IMR-90 (cell line): Measurements from ENCODE around the gene BTK. TPM values are rescaled to one million over a fixed set of nuclear protein-coding genes. Genes with fewer than 3 reads are reported as not detected.

Source experiments
- ATAC-seq: fragments of 200-7000 bp; cut with Tn5 transposase; 2 replicates; pipeline ENCODE4 v1.9.1; 2020; ENCODE audit warnings: low read depth, mild to moderate bottlenecking, moderate library complexity
- BruUV-seq: library from RNA; stranded (reverse); fragments of 400-500 nt; replicated peaks from 2 replicates; lab custom pipeline; 2021; lab: Mats Ljungman, UMichigan
- CTCF ChIA-PET: fragments of 300-600 bp; formaldehyde crosslinking; extraction: SDS; loops from one replicate; lab custom pipeline; 2021; ENCODE audit warnings: antibody characterized with exemption; lab: Yijun Ruan, JAX
- POLR2A ChIA-PET: fragments of 300-600 bp; sonication (Branson Sonifier 250); formaldehyde crosslinking; loops from one replicate; lab custom pipeline; 2022; ENCODE audit warnings: antibody characterized with exemption; ENCODE audit not compliant: unreplicated experiment; lab: Charles Lee
- DNase-seq: peaks from one replicate; pipeline ENCODE4 v3.0.0; 2013
- H2AFZ ChIP-seq: replicated peaks from 2 replicates; pipeline ENCODE3; 2013; ENCODE audit warnings: low read length, mild to moderate bottlenecking; ENCODE audit not compliant: poor library complexity
- H2AK5ac ChIP-seq: 2 replicates; pipeline ENCODE4 v1.6.1; 2013; ENCODE audit warnings: low read depth, low read length, inconsistent platforms
- H2AK9ac ChIP-seq: replicated peaks from 2 replicates; pipeline ENCODE3; 2013; ENCODE audit warnings: mild to moderate bottlenecking, low read depth, low read length, moderate library complexity; ENCODE audit not compliant: poor library complexity
- H2BK120ac ChIP-seq: 2 replicates; pipeline ENCODE4 v1.6.1; 2013; ENCODE audit warnings: low read depth, low read length, inconsistent platforms
- H2BK15ac ChIP-seq: 3 replicates; pipeline ENCODE4 v1.6.1; 2013; ENCODE audit warnings: low read depth, low read length, inconsistent platforms
- H2BK20ac ChIP-seq: 2 replicates; pipeline ENCODE4 v1.6.1; 2013; ENCODE audit warnings: low read depth, mild to moderate bottlenecking, inconsistent platforms, low read length, moderate library complexity
- H2BK5ac ChIP-seq: 2 replicates; pipeline ENCODE4 v1.6.1; 2013; ENCODE audit warnings: mild to moderate bottlenecking, low read depth, low read length, inconsistent platforms; ENCODE audit not compliant: poor library complexity, severe bottlenecking
- H3K14ac ChIP-seq: replicated peaks from 2 replicates; pipeline ENCODE4 v1.6.1; 2013; ENCODE audit warnings: low read depth, low read length, inconsistent platforms
- H3K18ac ChIP-seq: 2 replicates; pipeline ENCODE4 v1.6.1; 2013; ENCODE audit warnings: low read depth, low read length, control low read depth
- H3K23ac ChIP-seq: 2 replicates; pipeline ENCODE4 v1.6.1; 2013; ENCODE audit warnings: low read depth, low read length, inconsistent platforms
- H3K27ac ChIP-seq: 2 replicates; pipeline ENCODE4 v1.5.1; 2013; ENCODE audit warnings: mild to moderate bottlenecking, control low read depth, low read length; ENCODE audit not compliant: insufficient read depth
- H3K27me3 ChIP-seq: 2 replicates; pipeline ENCODE4 v1.6.1; 2013; ENCODE audit warnings: low read length; ENCODE audit not compliant: control insufficient read depth, insufficient read depth
- H3K36me3 ChIP-seq: 2 replicates; pipeline ENCODE4 v1.6.1; 2013; ENCODE audit warnings: low read length, mixed read lengths; ENCODE audit not compliant: control insufficient read depth, insufficient read depth
- H3K4ac ChIP-seq: 2 replicates; pipeline ENCODE4 v1.6.1; 2013; ENCODE audit warnings: low read depth, low read length, inconsistent platforms
- H3K4me1 ChIP-seq: 2 replicates; pipeline ENCODE4 v1.6.1; 2013; ENCODE audit warnings: low read length, mixed read lengths; ENCODE audit not compliant: control insufficient read depth, insufficient read depth
- H3K4me2 ChIP-seq: 2 replicates; pipeline ENCODE4 v1.6.1; 2013; ENCODE audit warnings: low read depth, mild to moderate bottlenecking, control low read depth, low read length, moderate library complexity
- H3K4me3 ChIP-seq: 2 replicates; pipeline ENCODE4 v1.5.1; 2013; ENCODE audit warnings: low read depth, mild to moderate bottlenecking, control low read depth, low read length, moderate library complexity; ENCODE audit not compliant: insufficient read depth
- H3K56ac ChIP-seq: 2 replicates; pipeline ENCODE4 v1.6.1; 2013; ENCODE audit warnings: low read length, inconsistent platforms; ENCODE audit not compliant: insufficient read depth; ENCODE audit errors: extremely low read depth
- H3K79me1 ChIP-seq, 2 experiments: 2 replicates each; pipeline ENCODE4 v1.6.1; 2013; ENCODE audit warnings: low read length in 2 of 2, inconsistent platforms in 1 of 2, low read depth in 1 of 2
- H3K9ac ChIP-seq: 2 replicates; pipeline ENCODE4 v1.6.1; 2013; ENCODE audit warnings: low read depth, low read length, control low read depth
- H3K9me1 ChIP-seq: 2 replicates; pipeline ENCODE4 v1.6.1; 2013; ENCODE audit warnings: low read length, inconsistent platforms; ENCODE audit not compliant: insufficient read depth
- H3K9me3 ChIP-seq: 2 replicates; pipeline ENCODE4 v1.6.1; 2013; ENCODE audit warnings: low read length; ENCODE audit not compliant: control insufficient read depth, insufficient read depth
- H4K20me1 ChIP-seq: 2 replicates; pipeline ENCODE4 v1.6.1; 2013; ENCODE audit warnings: low read length, inconsistent platforms; ENCODE audit not compliant: insufficient read depth
- H4K5ac ChIP-seq: 2 replicates; pipeline ENCODE4 v1.6.1; 2013; ENCODE audit warnings: mild to moderate bottlenecking, low read depth, low read length, control low read depth
- H4K8ac ChIP-seq, 2 experiments: 2 replicates each; pipeline ENCODE4 v1.6.1; 2013; ENCODE audit warnings: low read depth in 2 of 2, low read length in 2 of 2, control low read depth in 1 of 2, inconsistent platforms in 1 of 2
- H4K91ac ChIP-seq: 2 replicates; pipeline ENCODE4 v1.6.1; 2013; ENCODE audit warnings: low read depth, low read length, inconsistent platforms; ENCODE audit not compliant: insufficient read depth
- BHLHE40 ChIP-seq: fragments of 150-350 bp; IDR thresholded peaks from 2 replicates; pipeline ENCODE4 v1.6.1; 2016; ENCODE audit warnings: mild to moderate bottlenecking, low read depth, low read length
- CHD1 ChIP-seq: IDR thresholded peaks from 2 replicates; pipeline ENCODE4 v1.6.1; 2012; ENCODE audit warnings: low read depth, low read length, improper control_type of control experiment
- ELK1 ChIP-seq: fragments of 150-350 bp; IDR thresholded peaks from 2 replicates; pipeline ENCODE4 v1.6.1; 2016; ENCODE audit warnings: low read depth, mild to moderate bottlenecking, low read length, moderate library complexity, borderline replicate concordance
- FOS ChIP-seq: fragments of 150-350 bp; IDR thresholded peaks from 2 replicates; pipeline ENCODE4 v1.6.1; 2016; ENCODE audit warnings: low read depth, low read length
- MAFK ChIP-seq: IDR thresholded peaks from 2 replicates; pipeline ENCODE4 v1.6.1; 2012; ENCODE audit warnings: low read depth, low read length, improper control_type of control experiment
- MAZ ChIP-seq: IDR thresholded peaks from 2 replicates; pipeline ENCODE4 v1.6.1; 2012; ENCODE audit warnings: low read depth, mild to moderate bottlenecking, low read length, improper control_type of control experiment, moderate library complexity, borderline replicate concordance
- MXI1 ChIP-seq: IDR thresholded peaks from 2 replicates; pipeline ENCODE4 v1.6.1; 2012; ENCODE audit warnings: low read depth, mild to moderate bottlenecking, low read length, moderate library complexity, borderline replicate concordance
- NFE2L2 ChIP-seq: fragments of 150-350 bp; IDR thresholded peaks from 2 replicates; pipeline ENCODE4 v1.6.1; 2016; ENCODE audit warnings: low read depth, mild to moderate bottlenecking, low read length
- POLR2A ChIP-seq: IDR thresholded peaks from 2 replicates; pipeline ENCODE4 v1.6.1; 2012; ENCODE audit warnings: mild to moderate bottlenecking, low read depth, low read length
- RCOR1 ChIP-seq: IDR thresholded peaks from 2 replicates; pipeline ENCODE4 v1.6.1; 2012; ENCODE audit warnings: mild to moderate bottlenecking, low read length, improper control_type of control experiment; ENCODE audit not compliant: insufficient replicate concordance
- RFX5 ChIP-seq: IDR thresholded peaks from 2 replicates; pipeline ENCODE4 v1.8.0; 2012; ENCODE audit warnings: low read depth, mild to moderate bottlenecking, low read length, moderate library complexity
- SMC3 ChIP-seq: fragments of 150-350 bp; IDR thresholded peaks from 2 replicates; pipeline ENCODE4 v1.6.1; 2016; ENCODE audit warnings: low read depth, mild to moderate bottlenecking, antibody characterized with exemption, low read length, moderate library complexity
- USF2 ChIP-seq: fragments of 150-350 bp; IDR thresholded peaks from 2 replicates; pipeline ENCODE4 v1.6.1; 2017; ENCODE audit warnings: mild to moderate bottlenecking, antibody characterized with exemption, low read length, low read depth
- WGBS, 2 experiments: methylation state at CpG; one replicate each; pipeline versions ENCODE4 v1.1.5 to v1.1.7; 2013; ENCODE audit warnings: missing lambda C conversion rate in 2 of 2; ENCODE audit not compliant: insufficient read length in 1 of 2; ENCODE audit errors: extremely low coverage in 2 of 2; 5-methylcytosine and 5-hydroxymethylcytosine counted together
- dilution Hi-C: fragments of 300-500 bp; cut with HindIII; formaldehyde crosslinking; loops from one replicate; pipeline ENCODE4 v1.14.3; 2018; ENCODE audit warnings: low sequenced_read_pairs; ENCODE audit not compliant: unreplicated experiment
- in situ Hi-C: fragments of 300-500 bp; cut with MboI; formaldehyde crosslinking; loops from 3 replicates; pipeline ENCODE4 v1.14.3; 2019; ENCODE audit warnings: low sequenced_read_pairs, inconsistent platforms, mixed read lengths
- intact Hi-C: fragments of 100-400 bp; cut with micrococcal nuclease; formaldehyde crosslinking; loops from 2 replicates; pipeline ENCODE4 v1.10.0; 2022
- polyA plus RNA-seq, 3 experiments: library from polyadenylated mRNA; depleted of rRNA; stranded (reverse); fragments of >200 nt; gene quantifications; 2 replicates each; pipeline ENCODE4 v1.2.3, GENCODE V29; 2012; ENCODE audit warnings: low replicate concordance in 1 of 3
- total RNA-seq: library from RNA; depleted of rRNA; stranded (reverse); fragments of >200 nt; gene quantifications from 2 replicates; pipeline ENCODE4 v1.2.3, GENCODE V29; 2012

Gene BTK
- total and polyA plus RNA-seq, 2 of the 4 experiments (the other 2 are of a cell fraction): not detected

GRCh38 chrX:101397779-101398178 is 11.8 kb upstream of the BTK start:
- Histone ChIP-seq H4K5ac (no peak overlapping the region), H3K14ac (no peak overlapping the region), H2BK15ac (no peak overlapping the region), H3K4me2 (no peak overlapping the region), H3K56ac (no peak overlapping the region), H3K23ac (no peak overlapping the region), H3K4ac (no peak overlapping the region), H3K18ac (no peak overlapping the region), H3K27me3 (no peaks in the 10 kb centered on the region; the same call in 1 of the 2 replicates), H3K27ac (no peak overlapping the region), H4K8ac (no peak overlapping the region), H2BK5ac (no peak overlapping the region), H3K9me1 (no peaks in the 10 kb centered on the region), H4K91ac (no peak overlapping the region), H2BK20ac (no peak overlapping the region), H4K20me1 (peaks cover 10% of the 10 kb centered on the region; the same call in 1 of the 2 replicates), H3K9ac (no peak overlapping the region), H3K4me3 (no peak overlapping the region), H3K4me1 (no peaks in the 10 kb centered on the region), H2AFZ (no peak overlapping the region), H3K79me1 (no peaks in the 10 kb centered on the region), H3K9me3 (no peaks in the 10 kb centered on the region), H2AK9ac (no peak overlapping the region), H3K36me3 (peaks cover 8% of the 10 kb centered on the region; the same call in 1 of the 2 replicates), H2BK120ac (no peak overlapping the region), H2AK5ac (no peak overlapping the region)
- DNase-seq (peak; percentile 26), ATAC-seq (peak; percentile 36; the same call in 1 of the 2 replicates)
- CTCF ChIA-PET: interaction anchor here (0.6 to 1.5 kb wide), 2 partner anchors 17 to 396 kb away, joined by 3 to 5 read pairs; no protein-coding TSS in a partner anchor
- in situ Hi-C loops (no loop called here), intact Hi-C loops (no loop called here), dilution Hi-C loops (no loop called here)
- no CpG with 5 or more reads among the region's 4 CpGs for whole genome bisulfite sequencing, 2 experiments
- no TSS peak for BruUV-seq
- POLR2A ChIA-PET: no interaction called here
- no peak for TF ChIP-seq MAZ
- no peak for TF ChIP-seq BHLHE40
- TF ChIP-seq SMC3: no peak
- TF ChIP-seq NFE2L2: no peak
- no peak for TF ChIP-seq ELK1
- no peak for TF ChIP-seq MAFK
- no peak for TF ChIP-seq FOS
- no peak for TF ChIP-seq CHD1
- TF ChIP-seq USF2: no peak
- no peak for TF ChIP-seq RFX5
- no peak for TF ChIP-seq MXI1
- TF ChIP-seq RCOR1: no peak
- TF ChIP-seq POLR2A: no peak
